H9 (cell line): ENCODE measurements around the gene MCF2L2. TPM values are rescaled to one million over a fixed set of nuclear protein-coding genes. Genes with fewer than 3 reads are reported as not detected.

Experiments
- DNase-seq: peaks from one replicate; pipeline ENCODE4 v3.0.0-alpha.2; 2017
- H2AFZ ChIP-seq: one replicate; pipeline ENCODE4 v1.6.1; 2013; ENCODE audit warnings: mild to moderate bottlenecking, low read length, control low read depth, moderate library complexity
- H2AK5ac ChIP-seq: 2 replicates; pipeline ENCODE4 v1.6.1; 2013; ENCODE audit warnings: low read length, control low read depth, mixed read lengths; ENCODE audit not compliant: insufficient read length
- H2BK120ac ChIP-seq: one replicate; pipeline ENCODE4 v1.6.1; 2013; ENCODE audit warnings: low read depth, mild to moderate bottlenecking, low read length, control low read depth, inconsistent platforms; ENCODE audit not compliant: poor library complexity, severe bottlenecking
- H2BK12ac ChIP-seq: 2 replicates; pipeline ENCODE4 v1.6.1; 2013; ENCODE audit warnings: low read length, control low read depth, mixed read lengths, low read depth; ENCODE audit not compliant: insufficient read length
- H2BK15ac ChIP-seq: 2 replicates; pipeline ENCODE4 v1.6.1; 2013; ENCODE audit warnings: low read depth, low read length, control low read depth
- H2BK20ac ChIP-seq: one replicate; pipeline ENCODE4 v1.6.1; 2013; ENCODE audit warnings: low read depth, mild to moderate bottlenecking, low read length, control low read depth, inconsistent platforms; ENCODE audit not compliant: poor library complexity, severe bottlenecking
- H2BK5ac ChIP-seq: 2 replicates; pipeline ENCODE4 v1.6.1; 2013; ENCODE audit warnings: low read length, control low read depth, mixed read lengths; ENCODE audit not compliant: insufficient read length
- H3K14ac ChIP-seq: 2 replicates; pipeline ENCODE4 v1.6.1; 2013; ENCODE audit warnings: low read length, control low read depth; ENCODE audit not compliant: insufficient read depth
- H3K18ac ChIP-seq: 2 replicates; pipeline ENCODE4 v1.6.1; 2013; ENCODE audit warnings: low read depth, mild to moderate bottlenecking, mixed read lengths, low read length, control low read depth; ENCODE audit not compliant: insufficient read length
- H3K23ac ChIP-seq: 2 replicates; pipeline ENCODE4 v1.6.1; 2013; ENCODE audit warnings: low read length, control low read depth, mixed read lengths, low read depth; ENCODE audit not compliant: insufficient read length
- H3K23me2 ChIP-seq: 2 replicates; pipeline ENCODE4 v1.6.1; 2013; ENCODE audit warnings: low read depth, mild to moderate bottlenecking, mixed read lengths, low read length, control low read depth; ENCODE audit not compliant: insufficient read length, poor library complexity, severe bottlenecking
- H3K27ac ChIP-seq: 2 replicates; pipeline ENCODE4 v1.5.1; 2013; ENCODE audit warnings: low read length, control low read depth, mixed read lengths, low read depth; ENCODE audit not compliant: insufficient read length
- H3K27me3 ChIP-seq: 2 replicates; pipeline ENCODE4 v1.6.1; 2013; ENCODE audit warnings: low read length, control low read depth, inconsistent platforms; ENCODE audit not compliant: insufficient read depth
- H3K4ac ChIP-seq: 2 replicates; pipeline ENCODE4 v1.6.1; 2013; ENCODE audit warnings: low read depth, mild to moderate bottlenecking, control low read depth, inconsistent platforms, low read length, moderate library complexity
- H3K4me1 ChIP-seq: 2 replicates; pipeline ENCODE4 v1.6.1; 2013; ENCODE audit warnings: low read length, control low read depth, inconsistent platforms; ENCODE audit not compliant: insufficient read depth
- H3K4me2 ChIP-seq: 2 replicates; pipeline ENCODE4 v1.6.1; 2013; ENCODE audit warnings: low read length, control low read depth, mixed read lengths; ENCODE audit not compliant: insufficient read length, insufficient read depth
- H3K56ac ChIP-seq: 2 replicates; pipeline ENCODE4 v1.6.1; 2013; ENCODE audit warnings: low read depth, mild to moderate bottlenecking, mixed read lengths, low read length, control low read depth; ENCODE audit not compliant: insufficient read length
- H3K79me1 ChIP-seq: 2 replicates; pipeline ENCODE4 v1.6.1; 2013; ENCODE audit warnings: low read depth, mild to moderate bottlenecking, moderate library complexity, low read length, control low read depth, inconsistent platforms; ENCODE audit not compliant: insufficient read depth, poor library complexity, severe bottlenecking
- H3K79me2 ChIP-seq: 2 replicates; pipeline ENCODE4 v1.6.1; 2013; ENCODE audit warnings: low read length, control low read depth, inconsistent platforms; ENCODE audit not compliant: insufficient read depth
- H3K9ac ChIP-seq: 2 replicates; pipeline ENCODE4 v1.6.1; 2013; ENCODE audit warnings: low read length, control low read depth, mixed read lengths; ENCODE audit not compliant: insufficient read length; ENCODE audit errors: extremely low read depth
- H3K9me3 ChIP-seq: one replicate; pipeline ENCODE4 v1.6.1; 2013; ENCODE audit warnings: low read depth, low read length, inconsistent platforms; ENCODE audit not compliant: control insufficient read depth
- H3T11ph ChIP-seq: one replicate; pipeline ENCODE4 v1.6.1; 2013; ENCODE audit warnings: mild to moderate bottlenecking, low read length, control low read depth, inconsistent platforms
- H4K20me1 ChIP-seq: one replicate; pipeline ENCODE4 v1.6.1; 2013; ENCODE audit not compliant: control insufficient read depth, insufficient read length, insufficient read depth
- H4K5ac ChIP-seq: 2 replicates; pipeline ENCODE4 v1.6.1; 2013; ENCODE audit warnings: low read depth, mild to moderate bottlenecking, mixed read lengths, low read length, control low read depth; ENCODE audit not compliant: insufficient read length
- H4K8ac ChIP-seq: replicated peaks from 2 replicates; pipeline ENCODE4 v1.6.1; 2013; ENCODE audit warnings: low read length, control low read depth, mixed read lengths, low read depth; ENCODE audit not compliant: insufficient read length
- H4K91ac ChIP-seq: 2 replicates; pipeline ENCODE4 v1.6.1; 2013; ENCODE audit warnings: low read depth, mild to moderate bottlenecking, moderate library complexity, mixed read lengths, low read length, control low read depth; ENCODE audit not compliant: insufficient read length
- H3K27ac Mint-ChIP-seq, 3 experiments: 2 replicates in 2 of 3; 3 replicates in 1 of 3; pipeline ENCODE4 v1.8.0; 2020 to 2021; ENCODE audit warnings: mixed read lengths in 3 of 3, mild to moderate bottlenecking in 1 of 3, moderate library complexity in 1 of 3
- H3K27me3 Mint-ChIP-seq: 2 replicates; pipeline ENCODE4 v1.8.0; 2021; ENCODE audit warnings: low read depth, mild to moderate bottlenecking, moderate library complexity, mixed read lengths
- H3K36me3 Mint-ChIP-seq, 3 experiments: 2 replicates in 2 of 3; 3 replicates in 1 of 3; pipeline ENCODE4 v1.8.0; 2020 to 2021; ENCODE audit warnings: low read depth in 3 of 3, mixed read lengths in 3 of 3; ENCODE audit not compliant: insufficient read depth in 1 of 3
- H3K4me1 Mint-ChIP-seq, 2 experiments: 2 replicates each; pipeline ENCODE4 v1.8.0; 2020; ENCODE audit warnings: mixed read lengths in 2 of 2
- H3K4me3 Mint-ChIP-seq, 2 experiments: 2 replicates in 1 of 2; 3 replicates in 1 of 2; pipeline ENCODE4 v1.8.0; 2020 to 2021; ENCODE audit warnings: mild to moderate bottlenecking in 2 of 2, mixed read lengths in 2 of 2, moderate library complexity in 1 of 2
- H3K9me3 Mint-ChIP-seq, 2 experiments: 2 replicates in 1 of 2; 3 replicates in 1 of 2; pipeline ENCODE4 v1.8.0; 2020; ENCODE audit warnings: mild to moderate bottlenecking in 2 of 2, mixed read lengths in 2 of 2, moderate library complexity in 1 of 2
- WGBS: extraction: QIAGEN DNeasy Blood & Tissue Kit; methylation state at CpG from one replicate; pipeline ENCODE4 v1.1.7; 2013; ENCODE audit warnings: missing lambda C conversion rate, low lambda C conversion rate, mixed read lengths; ENCODE audit not compliant: insufficient read length; ENCODE audit errors: extremely low coverage; 5-methylcytosine and 5-hydroxymethylcytosine counted together
- total RNA-seq: library from RNA; stranded (reverse); gene quantifications from 2 replicates; pipeline ENCODE4 v1.2.1, GENCODE V29; 2021
- TF ChIP-seq, protein P1 (sequence below): fragments of 200-600 bp; sonication (generic); conservative IDR thresholded peaks from 3 replicates; pipeline ENCODE4 v1.8.0; 2021; ENCODE audit warnings: antibody characterized with exemption, mild to moderate bottlenecking

The MCF2L2 gene
- total RNA-seq, 1 experiment from 2014 or later, result 6.4 TPM

DNA sequence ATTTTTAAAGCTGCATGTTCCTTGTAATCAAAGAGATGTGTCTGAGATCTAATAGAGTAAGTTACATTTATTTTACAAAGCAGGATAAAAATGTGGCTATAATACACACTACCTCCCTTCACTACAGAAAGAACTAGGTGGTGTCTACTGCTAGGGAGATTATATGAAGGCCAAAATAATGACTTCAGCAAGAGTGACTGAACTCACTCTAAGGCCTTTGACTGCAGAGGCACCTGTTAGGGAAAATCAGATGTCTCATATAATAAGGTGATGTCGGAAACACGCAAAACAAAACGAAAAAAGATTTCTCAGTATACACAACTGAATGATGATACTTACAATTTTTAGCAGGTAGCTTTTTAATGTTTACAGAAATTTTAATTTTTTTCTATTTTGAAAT lies 156.3 kb downstream of the MCF2L2 start:
- peaks cover 2 to 9% (median 8%) of the 10 kb centered on the region in 3 experiments; a peak in 6 of 7 replicates for H3K36me3 Mint-ChIP-seq
- Histone ChIP-seq H2AK5ac (no peak overlapping the region), H4K91ac (no peak overlapping the region), H3K79me1 (no peaks in the 10 kb centered on the region), H3K4me2 (no peak overlapping the region), H3K9me3 (no peaks in the 10 kb centered on the region), H3K14ac (no peak overlapping the region), H4K20me1 (no peaks in the 10 kb centered on the region), H3K56ac (no peak overlapping the region), H3K23ac (no peak overlapping the region), H3K18ac (no peak overlapping the region), H2BK5ac (no peak overlapping the region), H2BK20ac (no peak overlapping the region), H3K27me3 (no peaks in the 10 kb centered on the region), H3K4me1 (peaks cover 11% of the 10 kb centered on the region; the same call in 1 of the 2 replicates), H4K8ac (no peak overlapping the region), H3K4ac (no peak overlapping the region), H3T11ph (no peak overlapping the region), H2BK120ac (no peak overlapping the region), H2AFZ (no peak overlapping the region), H2BK15ac (no peak overlapping the region), H4K5ac (no peak overlapping the region), H3K79me2 (no peaks in the 10 kb centered on the region; the same call in 1 of the 2 replicates), H3K27ac (no peak overlapping the region), H3K23me2 (no peaks in the 10 kb centered on the region), H3K9ac (no peak overlapping the region), H2BK12ac (no peak overlapping the region)
- no peaks in the 10 kb centered on the region for H3K27me3 Mint-ChIP-seq
- H3K4me1 Mint-ChIP-seq, result peaks cover 22 to 23% of the 10 kb centered on the region in 2 experiments
- H3K4me3 Mint-ChIP-seq, result no peak overlapping the region
- TF ChIP-seq, protein P1, sequence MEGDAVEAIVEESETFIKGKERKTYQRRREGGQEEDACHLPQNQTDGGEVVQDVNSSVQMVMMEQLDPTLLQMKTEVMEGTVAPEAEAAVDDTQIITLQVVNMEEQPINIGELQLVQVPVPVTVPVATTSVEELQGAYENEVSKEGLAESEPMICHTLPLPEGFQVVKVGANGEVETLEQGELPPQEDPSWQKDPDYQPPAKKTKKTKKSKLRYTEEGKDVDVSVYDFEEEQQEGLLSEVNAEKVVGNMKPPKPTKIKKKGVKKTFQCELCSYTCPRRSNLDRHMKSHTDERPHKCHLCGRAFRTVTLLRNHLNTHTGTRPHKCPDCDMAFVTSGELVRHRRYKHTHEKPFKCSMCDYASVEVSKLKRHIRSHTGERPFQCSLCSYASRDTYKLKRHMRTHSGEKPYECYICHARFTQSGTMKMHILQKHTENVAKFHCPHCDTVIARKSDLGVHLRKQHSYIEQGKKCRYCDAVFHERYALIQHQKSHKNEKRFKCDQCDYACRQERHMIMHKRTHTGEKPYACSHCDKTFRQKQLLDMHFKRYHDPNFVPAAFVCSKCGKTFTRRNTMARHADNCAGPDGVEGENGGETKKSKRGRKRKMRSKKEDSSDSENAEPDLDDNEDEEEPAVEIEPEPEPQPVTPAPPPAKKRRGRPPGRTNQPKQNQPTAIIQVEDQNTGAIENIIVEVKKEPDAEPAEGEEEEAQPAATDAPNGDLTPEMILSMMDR, result no peak
- no peaks in the 10 kb centered on the region for H3K9me3 Mint-ChIP-seq
- no peak overlapping the region for H3K27ac Mint-ChIP-seq
- no CpG with 5 or more reads among the region's 3 CpGs for WGBS
- no peak for DNase-seq
